Measurements from ENCODE around the gene CLNK. TPM values are rescaled to one million over a fixed set of nuclear protein-coding genes. Genes with fewer than 3 reads are reported as not detected.

CLNK gene, protein sequence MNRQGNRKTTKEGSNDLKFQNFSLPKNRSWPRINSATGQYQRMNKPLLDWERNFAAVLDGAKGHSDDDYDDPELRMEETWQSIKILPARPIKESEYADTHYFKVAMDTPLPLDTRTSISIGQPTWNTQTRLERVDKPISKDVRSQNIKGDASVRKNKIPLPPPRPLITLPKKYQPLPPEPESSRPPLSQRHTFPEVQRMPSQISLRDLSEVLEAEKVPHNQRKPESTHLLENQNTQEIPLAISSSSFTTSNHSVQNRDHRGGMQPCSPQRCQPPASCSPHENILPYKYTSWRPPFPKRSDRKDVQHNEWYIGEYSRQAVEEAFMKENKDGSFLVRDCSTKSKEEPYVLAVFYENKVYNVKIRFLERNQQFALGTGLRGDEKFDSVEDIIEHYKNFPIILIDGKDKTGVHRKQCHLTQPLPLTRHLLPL
- total RNA-seq, result not detected in 2 replicates
- polyA plus RNA-seq, result not detected in 2 replicates

DNA sequence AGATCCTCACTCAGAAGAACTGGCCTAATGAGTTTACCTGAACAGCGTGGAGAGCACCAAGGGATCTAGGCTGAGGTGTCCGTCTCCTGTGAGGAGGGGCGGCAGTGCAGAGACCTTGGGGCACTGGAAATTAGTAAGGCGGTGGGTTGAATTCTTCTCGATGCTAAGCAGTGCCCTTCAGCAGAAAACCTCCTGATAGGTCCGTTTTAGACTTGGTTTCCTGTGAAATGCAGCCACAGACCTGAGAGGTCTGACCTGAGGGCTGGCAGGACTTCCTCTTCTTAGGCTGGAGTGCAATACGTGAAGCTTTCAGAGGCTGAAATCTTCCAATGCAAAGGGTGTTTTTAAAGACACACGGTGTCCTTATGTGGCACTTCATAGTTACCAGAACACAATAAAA, at the start of gene CLNK:
Gene CLNK, minus strand, starts transcription at position 138 of the 400 bp plus-strand sequence. CDS start 16,899 bp downstream, outside the sequence.
- Histone ChIP-seq H3K36me3 (replicated peaks; ENCODE audit: insufficient read depth, low read depth) (no peaks in the 10 kb centered on the region), H3K27ac (no peak within 1 kb of the TSS), H3K4me1 (ENCODE audit: insufficient read depth) (no peaks in the 10 kb centered on the region), H3K4me3 (no peak within 1 kb of the TSS), H3K4me2 (no peak within 1 kb of the TSS), H3K27me3 (no peaks in the 10 kb centered on the region), H3K9me3 (ENCODE audit: low read depth) (no peaks in the 10 kb centered on the region), H3K9me2 (replicated peaks; ENCODE audit: insufficient read depth) (no peaks in the 10 kb centered on the region), H3K79me2 (no peaks in the 10 kb centered on the region), H4K20me1 (ENCODE audit: insufficient read depth, poor library complexity, severe bottlenecking) (no peaks in the 10 kb centered on the region), H2AFZ (no peak within 1 kb of the TSS)
- DNase-seq (ENCODE audit: low spot score), result no peak
- TF ChIP-seq EZH2phosphoT487 (IDR thresholded peaks at IDR 0.05; ENCODE audit: low read depth, severe bottlenecking, unreplicated experiment), result no peak
- no peak for TF ChIP-seq EZH2 (IDR thresholded peaks at IDR 0.05; ENCODE audit: borderline replicate concordance)
- TF ChIP-seq, protein P1, sequence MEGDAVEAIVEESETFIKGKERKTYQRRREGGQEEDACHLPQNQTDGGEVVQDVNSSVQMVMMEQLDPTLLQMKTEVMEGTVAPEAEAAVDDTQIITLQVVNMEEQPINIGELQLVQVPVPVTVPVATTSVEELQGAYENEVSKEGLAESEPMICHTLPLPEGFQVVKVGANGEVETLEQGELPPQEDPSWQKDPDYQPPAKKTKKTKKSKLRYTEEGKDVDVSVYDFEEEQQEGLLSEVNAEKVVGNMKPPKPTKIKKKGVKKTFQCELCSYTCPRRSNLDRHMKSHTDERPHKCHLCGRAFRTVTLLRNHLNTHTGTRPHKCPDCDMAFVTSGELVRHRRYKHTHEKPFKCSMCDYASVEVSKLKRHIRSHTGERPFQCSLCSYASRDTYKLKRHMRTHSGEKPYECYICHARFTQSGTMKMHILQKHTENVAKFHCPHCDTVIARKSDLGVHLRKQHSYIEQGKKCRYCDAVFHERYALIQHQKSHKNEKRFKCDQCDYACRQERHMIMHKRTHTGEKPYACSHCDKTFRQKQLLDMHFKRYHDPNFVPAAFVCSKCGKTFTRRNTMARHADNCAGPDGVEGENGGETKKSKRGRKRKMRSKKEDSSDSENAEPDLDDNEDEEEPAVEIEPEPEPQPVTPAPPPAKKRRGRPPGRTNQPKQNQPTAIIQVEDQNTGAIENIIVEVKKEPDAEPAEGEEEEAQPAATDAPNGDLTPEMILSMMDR (IDR thresholded peaks at IDR 0.05; ENCODE audit: poor library complexity), result no peak
- WGBS (ENCODE audit: low lambda C conversion rate, missing lambda C conversion rate), result 88% methylated on average over 8 of the region's 8 CpGs

DNA sequence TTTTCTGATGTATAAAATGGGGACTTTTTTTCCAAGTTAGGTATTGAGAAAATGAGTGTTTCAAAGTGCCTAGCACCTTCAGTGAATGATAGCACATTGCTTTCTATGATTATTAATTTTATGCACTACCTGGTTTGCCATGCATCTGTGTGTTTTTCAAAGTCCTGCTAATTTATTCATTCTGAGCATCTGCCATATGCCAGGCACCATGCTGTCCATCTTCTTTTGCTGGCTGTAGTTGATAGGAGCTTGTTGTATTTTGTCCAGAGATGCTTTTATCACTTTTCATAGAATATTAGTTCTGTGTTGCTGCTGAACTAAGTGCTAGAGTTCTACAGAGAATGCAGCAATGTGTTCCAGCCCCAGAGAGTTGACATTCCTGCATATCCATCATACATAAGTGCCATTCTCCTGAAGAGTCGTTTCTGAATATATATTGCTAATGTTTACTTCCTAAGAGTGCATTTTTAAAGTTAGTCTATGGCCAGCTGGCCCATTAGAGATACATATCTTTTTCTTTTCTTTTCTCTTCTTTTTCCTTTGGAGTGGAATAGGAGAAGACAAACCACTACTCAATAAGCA, 49.0 kb upstream of the CLNK start:
- no peaks in the 10 kb centered on the region for H3K9me3 ChIP-seq (ENCODE audit: low read depth)
- no peaks in the 10 kb centered on the region for H3K9me2 ChIP-seq (replicated peaks; ENCODE audit: insufficient read depth)
- no peaks in the 10 kb centered on the region for H4K20me1 ChIP-seq (ENCODE audit: insufficient read depth, poor library complexity, severe bottlenecking)
- WGBS (ENCODE audit: low lambda C conversion rate, missing lambda C conversion rate), result 47% methylated on average over 1 of the region's 1 CpG
- no peak overlapping the region for H2AFZ ChIP-seq
- no peak overlapping the region for H3K4me2 ChIP-seq
- no peak overlapping the region for H3K27ac ChIP-seq
- no peak for TF ChIP-seq EZH2 (IDR thresholded peaks at IDR 0.05; ENCODE audit: borderline replicate concordance)
- no peak for TF ChIP-seq EZH2phosphoT487 (IDR thresholded peaks at IDR 0.05; ENCODE audit: low read depth, severe bottlenecking, unreplicated experiment)
- TF ChIP-seq, protein P1 (IDR thresholded peaks at IDR 0.05; ENCODE audit: poor library complexity), result no peak
- H3K4me3 ChIP-seq, result no peak overlapping the region
- no peaks in the 10 kb centered on the region for H3K36me3 ChIP-seq (replicated peaks; ENCODE audit: insufficient read depth, low read depth)
- H3K4me1 ChIP-seq (ENCODE audit: insufficient read depth), result no peaks in the 10 kb centered on the region
- no peak for DNase-seq (ENCODE audit: low spot score)
- no peaks in the 10 kb centered on the region for H3K79me2 ChIP-seq
- no peaks in the 10 kb centered on the region for H3K27me3 ChIP-seq

GRCh38 chr4:10732914-10733415, 48.4 kb upstream of the CLNK start:
- TF ChIP-seq EZH2 (IDR thresholded peaks at IDR 0.05; ENCODE audit: borderline replicate concordance), result no peak
- TF ChIP-seq, protein P1 (IDR thresholded peaks at IDR 0.05; ENCODE audit: poor library complexity), result no peak
- TF ChIP-seq EZH2phosphoT487 (IDR thresholded peaks at IDR 0.05; ENCODE audit: low read depth, severe bottlenecking, unreplicated experiment), result no peak
- Histone ChIP-seq H3K27me3 (no peaks in the 10 kb centered on the region), H3K79me2 (no peaks in the 10 kb centered on the region), H3K36me3 (replicated peaks; ENCODE audit: insufficient read depth, low read depth) (no peaks in the 10 kb centered on the region), H3K9me3 (ENCODE audit: low read depth) (no peaks in the 10 kb centered on the region), H3K4me2 (no peak overlapping the region), H3K27ac (no peak overlapping the region), H2AFZ (no peak overlapping the region), H3K4me3 (no peak overlapping the region), H3K4me1 (ENCODE audit: insufficient read depth) (no peaks in the 10 kb centered on the region), H3K9me2 (replicated peaks; ENCODE audit: insufficient read depth) (no peaks in the 10 kb centered on the region), H4K20me1 (ENCODE audit: insufficient read depth, poor library complexity, severe bottlenecking) (no peaks in the 10 kb centered on the region)
- WGBS (ENCODE audit: low lambda C conversion rate, missing lambda C conversion rate), result 85% methylated on average over 5 of the region's 5 CpGs
- no peak for DNase-seq (ENCODE audit: low spot score)
